ENCODE results near the gene PURB.

Gene PURB

GRCh38 chr7:44912775-44913347 is 27.5 kb upstream of the PURB start:
- Histone ChIP-seq H3K36me3 (ENCODE audit: low read length) (no peaks in the 10 kb centered on the region), H3K4me3 (ENCODE audit: insufficient read depth, low read length, poor library complexity, severe bottlenecking) (no peak overlapping the region), H4K20me1 (ENCODE audit: low read depth, low read length) (no peaks in the 10 kb centered on the region), H3K79me2 (ENCODE audit: insufficient read depth, low read length) (no peaks in the 10 kb centered on the region), H3K4me2 (ENCODE audit: low read depth, low read length, poor library complexity, severe bottlenecking) (no peak overlapping the region), H3F3A (ENCODE audit: insufficient read depth) (no peaks in the 10 kb centered on the region), H2AFZ (ENCODE audit: low read depth, low read length, severe bottlenecking) (no peak overlapping the region), H3K27me3 (ENCODE audit: low read length) (no peaks in the 10 kb centered on the region), H3K27ac (ENCODE audit: low read depth, low read length) (no peak overlapping the region), H3K9ac (ENCODE audit: low read length) (no peak overlapping the region), H3K9me2 (replicated peaks; ENCODE audit: insufficient read depth, low read length) (no peaks in the 10 kb centered on the region), H3K9me3 (ENCODE audit: insufficient read depth, low read length) (no peaks in the 10 kb centered on the region)
- TF ChIP-seq EZH2phosphoT487 (conservative IDR thresholded peaks at IDR 0.05; ENCODE audit: low read length) (no peak), CTCF (IDR thresholded peaks at IDR 0.05; ENCODE audit: insufficient read depth, low read length, poor library complexity, severe bottlenecking) (no peak)

GRCh38 chr7:44911911-44912310 is 26.6 kb upstream of the PURB start:
- H3K27me3 ChIP-seq (ENCODE audit: low read length), result no peaks in the 10 kb centered on the region
- H3K79me2 ChIP-seq (ENCODE audit: insufficient read depth, low read length), result no peaks in the 10 kb centered on the region
- no peak overlapping the region for H2AFZ ChIP-seq (ENCODE audit: low read depth, low read length, severe bottlenecking)
- H3K36me3 ChIP-seq (ENCODE audit: low read length), result no peaks in the 10 kb centered on the region
- no peaks in the 10 kb centered on the region for H3K9me3 ChIP-seq (ENCODE audit: insufficient read depth, low read length)
- H3K9me2 ChIP-seq (replicated peaks; ENCODE audit: insufficient read depth, low read length), result no peaks in the 10 kb centered on the region
- H3K27ac ChIP-seq (ENCODE audit: low read depth, low read length), result no peak overlapping the region
- no peaks in the 10 kb centered on the region for H3F3A ChIP-seq (ENCODE audit: insufficient read depth)
- no peaks in the 10 kb centered on the region for H4K20me1 ChIP-seq (ENCODE audit: low read depth, low read length)
- no peak overlapping the region for H3K4me2 ChIP-seq (ENCODE audit: low read depth, low read length, poor library complexity, severe bottlenecking)
- no peak overlapping the region for H3K4me3 ChIP-seq (ENCODE audit: insufficient read depth, low read length, poor library complexity, severe bottlenecking)
- H3K9ac ChIP-seq (ENCODE audit: low read length), result no peak overlapping the region
- TF ChIP-seq EZH2phosphoT487 (conservative IDR thresholded peaks at IDR 0.05; ENCODE audit: low read length) (no peak), CTCF (IDR thresholded peaks at IDR 0.05; ENCODE audit: insufficient read depth, low read length, poor library complexity, severe bottlenecking) (no peak)

GRCh38 chr7:44909596-44910389 is 24.5 kb upstream of the PURB start:
- Histone ChIP-seq H3K27ac (ENCODE audit: low read depth, low read length) (no peak overlapping the region), H3K79me2 (ENCODE audit: insufficient read depth, low read length) (no peaks in the 10 kb centered on the region), H4K20me1 (ENCODE audit: low read depth, low read length) (no peaks in the 10 kb centered on the region), H3K4me3 (ENCODE audit: insufficient read depth, low read length, poor library complexity, severe bottlenecking) (no peak overlapping the region), H3K9me2 (replicated peaks; ENCODE audit: insufficient read depth, low read length) (no peaks in the 10 kb centered on the region), H3K4me2 (ENCODE audit: low read depth, low read length, poor library complexity, severe bottlenecking) (no peak overlapping the region), H3K9ac (ENCODE audit: low read length) (no peak overlapping the region), H2AFZ (ENCODE audit: low read depth, low read length, severe bottlenecking) (no peak overlapping the region), H3K9me3 (ENCODE audit: insufficient read depth, low read length) (no peaks in the 10 kb centered on the region), H3K27me3 (ENCODE audit: low read length) (no peaks in the 10 kb centered on the region), H3F3A (ENCODE audit: insufficient read depth) (no peaks in the 10 kb centered on the region), H3K36me3 (ENCODE audit: low read length) (no peaks in the 10 kb centered on the region)
- no peak for TF ChIP-seq CTCF (IDR thresholded peaks at IDR 0.05; ENCODE audit: insufficient read depth, low read length, poor library complexity, severe bottlenecking)
- no peak for TF ChIP-seq EZH2phosphoT487 (conservative IDR thresholded peaks at IDR 0.05; ENCODE audit: low read length)
